DND-41 (cell line): ENCODE measurements around the gene SLC1A7.

Source experiments
- CTCF ChIP-seq: IDR thresholded peaks from 2 replicates; pipeline ENCODE4 v1.5.1; 2012; ENCODE audit warnings: borderline replicate concordance, low read length, moderate library complexity, mild to moderate bottlenecking; ENCODE audit not compliant: poor library complexity, severe bottlenecking; ENCODE audit errors: extremely low read depth
- EZH2 ChIP-seq: IDR thresholded peaks from 3 replicates; pipeline ENCODE4 v1.6.1; 2012; ENCODE audit warnings: borderline replicate concordance, low read depth, mild to moderate bottlenecking, moderate library complexity, low read length, inconsistent platforms; ENCODE audit not compliant: severe bottlenecking

- TF ChIP-seq EZH2 (no peak), CTCF (no peak)
These were observed 1.1 kb upstream of the SLC1A7 start for GRCh38 chr1:53143527-53143926.
